CD4-positive, alpha-beta memory T cell (primary cell): Measurements from ENCODE around the gene ANTXRL. TPM values are rescaled to one million over a fixed set of nuclear protein-coding genes. Genes with fewer than 3 reads are reported as not detected.

Experiments used
- CTCF ChIA-PET: fragments of 350-600 bp; sonication (Branson Sonifier 250); formaldehyde crosslinking; loops from one replicate; lab custom pipeline; 2021; ENCODE audit warnings: inconsistent platforms; ENCODE audit not compliant: partially characterized antibody; lab: Charles Lee
- POLR2A ChIA-PET: fragments of 350-600 bp; sonication (Branson Sonifier 250); formaldehyde crosslinking; loops from one replicate; lab custom pipeline; 2021; ENCODE audit not compliant: partially characterized antibody; lab: Charles Lee
- DNase-seq, 5 donors: peaks; one replicate each; pipeline versions ENCODE4 v3.0.0 to v3.0.0-alpha.2; 2020 to 2022; ENCODE audit warnings: mixed read lengths in 1 of 5
- H3K27ac ChIP-seq: one replicate; pipeline ENCODE4 v1.7.0; 2013; ENCODE audit warnings: low read depth, low read length
- H3K27me3 ChIP-seq: 2 replicates; pipeline ENCODE4 v1.7.0; 2013; ENCODE audit warnings: mild to moderate bottlenecking, low read length, moderate library complexity; ENCODE audit not compliant: insufficient read depth
- H3K36me3 ChIP-seq: 2 replicates; pipeline ENCODE4 v1.7.0; 2013; ENCODE audit warnings: mild to moderate bottlenecking, low read length, moderate library complexity; ENCODE audit not compliant: insufficient read depth
- H3K4me1 ChIP-seq: 2 replicates; pipeline ENCODE4 v1.7.0; 2013; ENCODE audit warnings: mild to moderate bottlenecking, low read length, moderate library complexity; ENCODE audit not compliant: insufficient read depth
- H3K4me3 ChIP-seq, 2 donors: one replicate each; pipeline ENCODE4 v1.7.0; 2013; ENCODE audit warnings: low read length in 2 of 2, mild to moderate bottlenecking in 1 of 2
- H3K9me3 ChIP-seq, 2 donors: one replicate each; pipeline ENCODE4 v1.7.0; 2013; ENCODE audit warnings: low read length in 2 of 2, control low read depth in 1 of 2; ENCODE audit not compliant: control insufficient read depth in 1 of 2
- H3K27ac Mint-ChIP-seq, 7 donors: one replicate each; pipeline ENCODE4 v1.8.0; 2020 to 2021; ENCODE audit warnings: mixed read lengths in 7 of 7, mild to moderate bottlenecking in 6 of 7, inconsistent platforms in 3 of 7, moderate library complexity in 3 of 7
- H3K27me3 Mint-ChIP-seq, 2 donors: one replicate each; pipeline ENCODE4 v1.8.0; 2020 to 2021; ENCODE audit warnings: mixed read lengths in 2 of 2
- H3K36me3 Mint-ChIP-seq, 2 donors: one replicate each; pipeline ENCODE4 v1.8.0; 2020 to 2021; ENCODE audit warnings: mixed read lengths in 2 of 2, inconsistent platforms in 1 of 2, mild to moderate bottlenecking in 1 of 2
- H3K4me1 Mint-ChIP-seq, 4 donors: one replicate each; pipeline ENCODE4 v1.8.0; 2020 to 2021; ENCODE audit warnings: mixed read lengths in 4 of 4, mild to moderate bottlenecking in 1 of 4
- H3K4me3 Mint-ChIP-seq, 8 donors: one replicate each; pipeline ENCODE4 v1.8.0; 2020 to 2021; ENCODE audit warnings: mixed read lengths in 8 of 8, mild to moderate bottlenecking in 7 of 8, moderate library complexity in 6 of 8, inconsistent platforms in 3 of 8
- H3K9me3 Mint-ChIP-seq, 8 donors: one replicate each; pipeline ENCODE4 v1.8.0; 2020 to 2021; ENCODE audit warnings: mixed read lengths in 8 of 8, mild to moderate bottlenecking in 5 of 8, inconsistent platforms in 3 of 8, moderate library complexity in 1 of 8
- intact Hi-C: fragments of 100-400 bp; cut with micrococcal nuclease; formaldehyde crosslinking; loops from one replicate; pipeline ENCODE4 v1.15.1; 2023
- polyA plus RNA-seq, 2 donors: library from polyadenylated mRNA; unstranded; fragments of 300-500 nt; fragmentation: Illumina TruSeq; gene quantifications; one replicate each; pipeline ENCODE4 v1.2.3, GENCODE V29; 2021
- total RNA-seq, 2 experiments: library from RNA; stranded (reverse); gene quantifications; one replicate each; pipeline ENCODE4 v1.2.3, GENCODE V29; 2021

ANTXRL gene
- total and polyA plus RNA-seq, 4 experiments from 2014 or later: not detected

GRCh38 chr10:46285966-46286620, 704 bp upstream of the ANTXRL start:
- Mint-ChIP-seq H3K9me3 (no peaks in the 10 kb centered on the region), H3K4me1 (peaks cover 11 to 24% (median 16%) of the 10 kb centered on the region in 4 donors), H3K4me3 (peak overlapping the region in 1 of 8 donors; percentile 56), H3K36me3 (no peaks in the 10 kb centered on the region), H3K27me3 (no peaks in the 10 kb centered on the region), H3K27ac (peak overlapping the region in 1 of 7 donors; percentile 32)
- H3K4me1 ChIP-seq: peaks cover 18% of the 10 kb centered on the region
- no peaks in the 10 kb centered on the region for H3K36me3 ChIP-seq
- DNase-seq: no peak
- ChIA-PET POLR2A (interaction anchor here (3.9 kb wide), 1 partner anchor 15 kb away, joined by 41 read pairs; no protein-coding TSS in a partner anchor), CTCF (no interaction called here)
- no peak overlapping the region for H3K27ac ChIP-seq
- H3K27me3 ChIP-seq: no peaks in the 10 kb centered on the region
- H3K9me3 ChIP-seq: no peaks in the 10 kb centered on the region
- intact Hi-C loops: loop anchor here (2.0 kb wide), 1 partner anchor 17 kb away; no protein-coding TSS in a partner anchor
- H3K4me3 ChIP-seq: no peak overlapping the region

- H3K9me3 ChIP-seq: no peaks in the 10 kb centered on the region
- CTCF ChIA-PET: no interaction called here
- DNase-seq: no peak
- intact Hi-C loops: no loop called here
- POLR2A ChIA-PET: no interaction called here
- Mint-ChIP-seq H3K4me3 (no peak overlapping the region), H3K4me1 (peaks cover 7 to 19% (median 11%) of the 10 kb centered on the region in 4 donors), H3K27me3 (no peaks in the 10 kb centered on the region), H3K27ac (no peak overlapping the region), H3K9me3 (peaks cover 0 to 2% (median 0%) of the 10 kb centered on the region in 8 donors), H3K36me3 (no peaks in the 10 kb centered on the region)
- H3K36me3 ChIP-seq: no peaks in the 10 kb centered on the region
- H3K4me1 ChIP-seq: peaks cover 18% of the 10 kb centered on the region
- no peak overlapping the region for H3K4me3 ChIP-seq
- H3K27me3 ChIP-seq: no peaks in the 10 kb centered on the region
- no peak overlapping the region for H3K27ac ChIP-seq
Measured at GRCh38 chr10:46287846-46288477, 1.2 kb downstream of the ANTXRL start.

GRCh38 chr10:46288601-46289206, 1.9 kb downstream of the ANTXRL start:
- Mint-ChIP-seq H3K4me1 (peaks cover 7 to 13% (median 10%) of the 10 kb centered on the region in 4 donors), H3K36me3 (no peaks in the 10 kb centered on the region), H3K27ac (peak overlapping the region in 1 of 7 donors; percentile 7), H3K4me3 (no peak overlapping the region), H3K9me3 (peaks cover 0 to 2% (median 0%) of the 10 kb centered on the region in 8 donors), H3K27me3 (no peaks in the 10 kb centered on the region)
- intact Hi-C loops: no loop called here
- H3K9me3 ChIP-seq: no peaks in the 10 kb centered on the region
- DNase-seq: no peak
- CTCF ChIA-PET: no interaction called here
- H3K27ac ChIP-seq: no peak overlapping the region
- no peak overlapping the region for H3K4me3 ChIP-seq
- POLR2A ChIA-PET: no interaction called here
- H3K36me3 ChIP-seq: no peaks in the 10 kb centered on the region
- H3K4me1 ChIP-seq: peaks cover 12% of the 10 kb centered on the region
- no peaks in the 10 kb centered on the region for H3K27me3 ChIP-seq

GRCh38 chr10:46289209-46289810, 2.5 kb downstream of the ANTXRL start:
- CTCF ChIA-PET: no interaction called here
- H3K27me3 Mint-ChIP-seq: no peaks in the 10 kb centered on the region
- POLR2A ChIA-PET: no interaction called here
- H3K36me3 ChIP-seq: no peaks in the 10 kb centered on the region
- no peak for DNase-seq
- no peak overlapping the region for H3K4me3 ChIP-seq
- peaks cover 3 to 7% (median 6%) of the 10 kb centered on the region in 4 donors for H3K4me1 Mint-ChIP-seq
- H3K4me3 Mint-ChIP-seq: no peak overlapping the region
- no peaks in the 10 kb centered on the region for H3K27me3 ChIP-seq
- H3K36me3 Mint-ChIP-seq: no peaks in the 10 kb centered on the region
- H3K27ac Mint-ChIP-seq: no peak overlapping the region
- intact Hi-C loops: no loop called here
- peaks cover 0 to 2% (median 0%) of the 10 kb centered on the region in 8 donors for H3K9me3 Mint-ChIP-seq
- H3K9me3 ChIP-seq: no peaks in the 10 kb centered on the region
- H3K4me1 ChIP-seq: peaks cover 6% of the 10 kb centered on the region
- H3K27ac ChIP-seq: no peak overlapping the region

GRCh38 chr10:46290101-46290886, 3.5 kb downstream of the ANTXRL start:
- no peak for DNase-seq
- Histone ChIP-seq H3K36me3 (no peaks in the 10 kb centered on the region), H3K27ac (no peak overlapping the region), H3K9me3 (no peaks in the 10 kb centered on the region), H3K4me1 (peaks cover 2% of the 10 kb centered on the region), H3K4me3 (no peak overlapping the region), H3K27me3 (no peaks in the 10 kb centered on the region)
- no peak overlapping the region for H3K4me3 Mint-ChIP-seq
- no peaks in the 10 kb centered on the region for H3K36me3 Mint-ChIP-seq
- intact Hi-C loops: no loop called here
- POLR2A ChIA-PET: no interaction called here
- H3K27me3 Mint-ChIP-seq: no peaks in the 10 kb centered on the region
- CTCF ChIA-PET: interaction anchor here (1.4 kb wide), 1 partner anchor 34 kb away, joined by 3 read pairs; no protein-coding TSS in a partner anchor
- H3K9me3 Mint-ChIP-seq: peaks cover 0 to 2% (median 0%) of the 10 kb centered on the region in 8 donors
- peaks cover 0 to 3% (median 1%) of the 10 kb centered on the region in 4 donors for H3K4me1 Mint-ChIP-seq
- H3K27ac Mint-ChIP-seq: peak overlapping the region in 1 of 7 donors; percentile 59

GRCh38 chr10:46291817-46292572, 5.2 kb downstream of the ANTXRL start:
- no peaks in the 10 kb centered on the region for H3K36me3 ChIP-seq
- Mint-ChIP-seq H3K4me1 (peaks cover 0 to 2% (median 0%) of the 10 kb centered on the region in 4 donors), H3K9me3 (peaks cover 0 to 2% (median 0%) of the 10 kb centered on the region in 8 donors), H3K4me3 (no peak overlapping the region), H3K27ac (peak overlapping the region in 1 of 7 donors; percentile 17), H3K36me3 (no peaks in the 10 kb centered on the region), H3K27me3 (no peaks in the 10 kb centered on the region)
- intact Hi-C loops: no loop called here
- no peaks in the 10 kb centered on the region for H3K27me3 ChIP-seq
- CTCF ChIA-PET: interaction anchor here (1.4 kb wide), 1 partner anchor 36 kb away, joined by 3 read pairs; no protein-coding TSS in a partner anchor
- no peak overlapping the region for H3K4me3 ChIP-seq
- no peak for DNase-seq
- H3K9me3 ChIP-seq: no peaks in the 10 kb centered on the region
- POLR2A ChIA-PET: no interaction called here
- no peaks in the 10 kb centered on the region for H3K4me1 ChIP-seq
- no peak overlapping the region for H3K27ac ChIP-seq
